Endothelial cell (in vitro differentiated cells): ENCODE results near the gene TMEM229B. TPM values are rescaled to one million over a fixed set of nuclear protein-coding genes. Genes with fewer than 3 reads are reported as not detected.
A peak's percentile ranks its signal among the peaks of the same experiment; 100 is the strongest.

Experiments used
- DNase-seq: peaks from one replicate; pipeline ENCODE4 v3.0.0; 2021; ENCODE audit warnings: low spot score
- H3K27ac Mint-ChIP-seq: one replicate; pipeline ENCODE4 v1.8.0; 2021; ENCODE audit warnings: mixed read lengths, inconsistent platforms; ENCODE audit not compliant: unreplicated experiment
- H3K27me3 Mint-ChIP-seq: one replicate; pipeline ENCODE4 v1.8.0; 2021; ENCODE audit warnings: mild to moderate bottlenecking, moderate library complexity, mixed read lengths, inconsistent platforms; ENCODE audit not compliant: unreplicated experiment
- H3K36me3 Mint-ChIP-seq: one replicate; pipeline ENCODE4 v1.8.0; 2021; ENCODE audit warnings: mild to moderate bottlenecking, low read depth, mixed read lengths, inconsistent platforms; ENCODE audit not compliant: unreplicated experiment
- H3K4me1 Mint-ChIP-seq: one replicate; pipeline ENCODE4 v1.8.0; 2021; ENCODE audit warnings: mild to moderate bottlenecking, mixed read lengths, inconsistent platforms; ENCODE audit not compliant: unreplicated experiment
- H3K4me3 Mint-ChIP-seq: one replicate; pipeline ENCODE4 v1.8.0; 2021; ENCODE audit warnings: mild to moderate bottlenecking, mixed read lengths, inconsistent platforms; ENCODE audit not compliant: unreplicated experiment
- H3K9me3 Mint-ChIP-seq: one replicate; pipeline ENCODE4 v1.8.0; 2021; ENCODE audit warnings: mixed read lengths, inconsistent platforms; ENCODE audit not compliant: unreplicated experiment
- total RNA-seq: library from RNA; stranded (reverse); fragmentation: NEBNext Ultra II Directional; extraction: Animal tissue kit (Norgen Biotek cat#: 25700); gene quantifications from one replicate; pipeline ENCODE4 v1.2.1, GENCODE V29; 2021; ENCODE audit not compliant: unreplicated experiment
- TF ChIP-seq, protein P1 (sequence below): fragments of 200-600 bp; sonication (generic); IDR thresholded peaks from one replicate; pipeline ENCODE4 v1.5.0; 2021; ENCODE audit warnings: antibody characterized with exemption; ENCODE audit not compliant: unreplicated experiment

The TMEM229B gene
- total RNA-seq, 1 donor from 2014 or later, result 0.08 TPM

DNA sequence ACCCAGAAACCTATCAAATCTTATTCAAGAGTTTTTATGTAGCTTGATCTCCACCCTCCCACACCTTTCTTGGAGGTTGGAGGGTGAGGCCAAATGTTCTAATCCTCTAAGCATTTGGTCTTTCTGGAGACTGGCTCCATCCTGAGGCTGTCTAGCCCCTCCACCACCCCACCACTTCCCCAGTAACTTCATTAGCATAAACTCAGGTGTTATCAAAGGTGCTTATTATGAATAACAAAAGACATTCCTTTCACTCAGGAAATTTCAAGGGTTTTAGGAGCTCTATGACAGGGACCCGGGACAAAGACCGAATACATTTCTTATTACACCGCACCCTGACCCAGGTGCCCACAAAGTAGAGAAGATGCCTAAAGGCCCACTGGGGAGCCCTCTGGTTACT lies 2.8 kb upstream of the TMEM229B start:
- no peak for DNase-seq
- peaks cover 7% of the 10 kb centered on the region for H3K9me3 Mint-ChIP-seq
- H3K27me3 Mint-ChIP-seq, result peaks cover 2% of the 10 kb centered on the region
- no peak overlapping the region for H3K4me3 Mint-ChIP-seq
- no peaks in the 10 kb centered on the region for H3K4me1 Mint-ChIP-seq
- H3K27ac Mint-ChIP-seq, result no peak overlapping the region
- TF ChIP-seq, protein P1, sequence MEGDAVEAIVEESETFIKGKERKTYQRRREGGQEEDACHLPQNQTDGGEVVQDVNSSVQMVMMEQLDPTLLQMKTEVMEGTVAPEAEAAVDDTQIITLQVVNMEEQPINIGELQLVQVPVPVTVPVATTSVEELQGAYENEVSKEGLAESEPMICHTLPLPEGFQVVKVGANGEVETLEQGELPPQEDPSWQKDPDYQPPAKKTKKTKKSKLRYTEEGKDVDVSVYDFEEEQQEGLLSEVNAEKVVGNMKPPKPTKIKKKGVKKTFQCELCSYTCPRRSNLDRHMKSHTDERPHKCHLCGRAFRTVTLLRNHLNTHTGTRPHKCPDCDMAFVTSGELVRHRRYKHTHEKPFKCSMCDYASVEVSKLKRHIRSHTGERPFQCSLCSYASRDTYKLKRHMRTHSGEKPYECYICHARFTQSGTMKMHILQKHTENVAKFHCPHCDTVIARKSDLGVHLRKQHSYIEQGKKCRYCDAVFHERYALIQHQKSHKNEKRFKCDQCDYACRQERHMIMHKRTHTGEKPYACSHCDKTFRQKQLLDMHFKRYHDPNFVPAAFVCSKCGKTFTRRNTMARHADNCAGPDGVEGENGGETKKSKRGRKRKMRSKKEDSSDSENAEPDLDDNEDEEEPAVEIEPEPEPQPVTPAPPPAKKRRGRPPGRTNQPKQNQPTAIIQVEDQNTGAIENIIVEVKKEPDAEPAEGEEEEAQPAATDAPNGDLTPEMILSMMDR, result no peak
- peaks cover 13% of the 10 kb centered on the region for H3K36me3 Mint-ChIP-seq

DNA sequence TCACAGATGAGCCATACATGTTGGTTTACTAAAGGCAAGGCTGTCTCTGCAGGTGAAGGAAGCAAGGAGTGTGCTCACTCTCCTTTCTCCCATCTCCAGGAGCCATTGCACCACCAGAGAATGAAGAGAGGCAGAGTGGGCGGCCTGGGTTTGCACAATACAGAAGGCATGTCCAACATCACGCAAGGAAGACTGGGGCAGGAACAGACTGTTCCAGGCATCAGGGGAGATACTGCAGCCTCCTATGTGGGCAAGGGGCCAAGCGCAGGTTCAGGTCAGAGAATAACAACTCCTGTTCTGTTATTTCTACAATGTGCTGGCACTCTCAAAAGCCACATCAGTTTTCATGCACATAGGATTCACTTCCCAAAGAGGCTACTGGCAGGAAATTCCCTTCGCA lies 1.7 kb upstream of the TMEM229B start:
- Mint-ChIP-seq H3K36me3 (peaks cover 13% of the 10 kb centered on the region), H3K27ac (no peak overlapping the region), H3K27me3 (peaks cover 2% of the 10 kb centered on the region), H3K4me1 (peaks cover 10% of the 10 kb centered on the region), H3K4me3 (no peak overlapping the region), H3K9me3 (peaks cover 7% of the 10 kb centered on the region)
- DNase-seq, result no peak
- TF ChIP-seq, protein P1, result no peak

DNA sequence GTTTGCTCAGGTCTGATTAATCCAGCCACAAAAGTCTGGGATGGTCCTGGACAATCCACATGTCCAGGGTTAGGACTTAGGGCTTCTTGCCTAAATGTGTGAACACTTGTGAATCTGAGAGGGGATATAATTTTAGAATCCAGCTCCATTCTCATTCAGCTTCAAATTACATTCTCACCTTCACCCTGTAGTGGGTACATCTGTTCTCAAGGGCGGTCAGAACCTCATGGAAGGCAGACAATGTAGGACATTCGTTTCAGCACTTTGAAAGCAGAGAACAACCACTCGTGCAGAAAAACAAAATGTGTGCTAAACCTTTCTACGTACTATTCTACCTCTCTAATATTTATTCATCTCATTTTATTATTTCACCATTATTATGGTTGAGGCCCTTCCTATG lies 1.2 kb downstream of the TMEM229B start:
- Mint-ChIP-seq H3K27ac (no peak overlapping the region), H3K27me3 (peaks cover 2% of the 10 kb centered on the region), H3K4me1 (peaks cover 12% of the 10 kb centered on the region), H3K9me3 (no peaks in the 10 kb centered on the region), H3K4me3 (no peak overlapping the region), H3K36me3 (no peaks in the 10 kb centered on the region)
- no peak for DNase-seq
- TF ChIP-seq, protein P1, result no peak

DNA sequence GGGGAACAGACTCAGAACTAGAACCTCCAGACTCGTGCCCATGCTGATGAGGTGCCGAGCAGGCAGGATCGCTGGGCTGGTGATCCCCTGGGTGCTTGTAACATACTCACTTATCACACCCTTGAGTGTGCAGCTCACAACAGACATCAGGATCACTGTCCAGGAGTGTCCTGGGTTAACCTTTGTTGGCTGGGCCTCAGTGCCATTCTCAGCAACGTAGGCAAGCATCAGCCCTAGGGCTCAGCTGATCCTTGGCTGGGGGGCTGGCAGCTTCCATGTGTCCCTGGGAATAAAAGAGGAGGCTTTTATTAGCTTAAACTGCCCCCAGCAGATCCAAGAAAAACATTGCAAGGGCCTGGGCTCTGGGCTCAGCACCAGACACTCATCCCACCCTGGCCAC lies 1.6 kb downstream of the TMEM229B start:
- Mint-ChIP-seq H3K4me3 (no peak overlapping the region), H3K27ac (no peak overlapping the region), H3K36me3 (no peaks in the 10 kb centered on the region), H3K9me3 (no peaks in the 10 kb centered on the region), H3K27me3 (peaks cover 2% of the 10 kb centered on the region), H3K4me1 (peaks cover 12% of the 10 kb centered on the region)
- DNase-seq, result no peak
- TF ChIP-seq, protein P1, result no peak

DNA sequence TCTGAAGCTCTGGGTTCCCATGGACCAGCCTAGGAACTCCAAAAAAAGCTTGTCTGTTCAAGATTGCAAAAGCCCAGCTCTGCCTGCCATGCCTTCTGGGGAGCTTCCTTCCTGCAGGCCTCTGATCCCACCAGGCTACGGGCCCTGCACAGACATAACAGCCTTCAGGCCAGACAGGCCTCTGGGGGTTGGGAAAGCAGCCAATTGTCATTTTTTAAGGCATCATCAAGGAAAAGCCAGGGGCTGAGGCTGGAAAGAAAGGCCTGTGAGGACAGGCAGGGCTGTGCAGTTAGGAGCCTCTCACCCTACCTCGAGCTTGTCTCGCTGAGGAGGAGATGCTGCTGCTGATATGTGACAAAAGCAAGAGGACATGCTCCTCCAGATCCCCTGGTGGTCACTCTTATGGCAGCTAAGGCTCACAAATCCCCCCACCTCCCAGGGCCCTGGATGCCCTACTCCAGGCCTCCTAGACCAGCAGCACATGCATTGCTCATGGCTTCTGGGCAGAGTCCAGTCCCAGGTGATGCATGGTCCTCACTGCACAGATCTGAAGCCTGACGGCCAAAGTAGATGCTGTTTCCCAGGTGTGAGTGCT lies 2.9 kb downstream of the TMEM229B start:
- peaks cover 2% of the 10 kb centered on the region for H3K27me3 Mint-ChIP-seq

More for the DNA sequence above, 2.9 kb downstream of the TMEM229B start:
- H3K9me3 Mint-ChIP-seq, result no peaks in the 10 kb centered on the region
- TF ChIP-seq, protein P1, result no peak
- H3K4me3 Mint-ChIP-seq, result no peak overlapping the region
- peaks cover 12% of the 10 kb centered on the region for H3K4me1 Mint-ChIP-seq
- no peak overlapping the region for H3K27ac Mint-ChIP-seq
- peak; percentile 16 for DNase-seq
- H3K36me3 Mint-ChIP-seq, result no peaks in the 10 kb centered on the region
